GM12874 (cell line): ENCODE measurements around the gene IL33.

Experiments
- CTCF ChIP-seq: IDR thresholded peaks from 2 replicates; pipeline ENCODE4 v1.5.1; 2011; ENCODE audit warnings: low read depth, mild to moderate bottlenecking, control low read depth, low read length, moderate library complexity; ENCODE audit not compliant: insufficient read depth

IL33 gene

GRCh38 chr9:6230037-6230780 lies 14.6 kb downstream of the IL33 start:
- no peak for TF ChIP-seq CTCF

DNA sequence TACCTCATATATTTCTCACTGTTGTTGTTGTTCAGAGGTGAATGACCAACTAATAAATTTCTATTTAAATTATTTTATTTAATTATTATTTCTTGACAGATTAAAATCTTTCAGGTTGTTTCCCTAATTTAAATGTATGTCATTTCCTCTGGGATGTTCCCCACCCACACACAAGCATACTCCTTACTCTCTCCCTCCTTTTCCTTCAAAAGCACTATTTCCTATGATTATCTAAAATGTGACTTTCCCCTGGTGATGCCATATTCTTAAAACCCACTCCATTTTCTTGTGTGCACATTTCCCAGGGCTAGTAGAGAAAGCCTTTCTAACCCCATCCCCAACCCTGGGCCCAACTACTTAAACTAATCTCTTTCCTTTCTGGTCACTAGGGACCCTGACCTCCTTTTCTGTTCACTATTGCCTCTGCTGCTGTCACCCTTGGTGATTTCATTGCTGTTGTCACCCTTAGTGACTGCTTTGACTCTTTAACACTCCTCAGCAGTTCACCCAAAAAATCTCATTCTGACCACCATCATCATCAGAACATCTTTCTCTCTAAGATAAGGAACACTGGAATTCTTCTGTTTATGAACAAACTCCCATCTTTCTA lies 16.8 kb downstream of the IL33 start:
- no peak for TF ChIP-seq CTCF

DNA sequence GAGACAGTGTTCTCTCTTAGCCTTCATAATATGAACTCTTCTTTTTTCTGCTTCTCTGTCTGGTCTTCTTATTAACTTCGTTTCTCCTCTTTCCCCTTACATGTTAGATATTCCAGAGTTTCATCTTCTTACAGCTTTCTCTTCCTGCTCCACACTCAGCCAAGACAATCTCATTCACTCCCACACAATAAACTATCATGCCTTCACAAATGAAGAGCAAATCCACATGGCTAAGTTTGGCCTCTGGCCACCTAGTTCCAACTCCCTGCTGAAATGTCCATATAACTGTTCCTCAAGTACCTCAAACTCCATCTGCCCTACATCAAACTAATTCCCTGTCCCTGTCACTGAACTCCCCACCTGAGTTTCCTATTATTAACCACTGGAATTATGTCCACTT lies 18.4 kb downstream of the IL33 start:
- no peak for TF ChIP-seq CTCF

DNA sequence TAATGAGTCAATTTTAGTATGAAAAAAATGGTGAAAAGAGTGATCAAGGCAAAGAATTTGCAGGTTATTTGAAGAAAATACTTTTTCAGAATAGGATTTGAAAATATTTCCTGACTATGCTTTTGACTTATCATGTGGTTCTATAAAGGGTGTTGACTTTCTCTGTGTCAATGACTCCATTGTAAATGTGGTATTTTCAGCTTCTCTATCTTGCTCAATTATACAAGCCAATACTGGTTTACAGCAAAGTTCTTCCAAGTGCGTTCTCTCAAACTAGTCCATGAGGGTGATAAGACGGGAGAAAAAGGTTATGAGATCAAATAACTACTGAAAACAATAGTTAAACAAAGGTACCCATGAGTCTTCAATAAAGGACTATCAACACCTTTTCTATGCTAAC lies 21.7 kb downstream of the IL33 start:
- TF ChIP-seq CTCF, result no peak

DNA sequence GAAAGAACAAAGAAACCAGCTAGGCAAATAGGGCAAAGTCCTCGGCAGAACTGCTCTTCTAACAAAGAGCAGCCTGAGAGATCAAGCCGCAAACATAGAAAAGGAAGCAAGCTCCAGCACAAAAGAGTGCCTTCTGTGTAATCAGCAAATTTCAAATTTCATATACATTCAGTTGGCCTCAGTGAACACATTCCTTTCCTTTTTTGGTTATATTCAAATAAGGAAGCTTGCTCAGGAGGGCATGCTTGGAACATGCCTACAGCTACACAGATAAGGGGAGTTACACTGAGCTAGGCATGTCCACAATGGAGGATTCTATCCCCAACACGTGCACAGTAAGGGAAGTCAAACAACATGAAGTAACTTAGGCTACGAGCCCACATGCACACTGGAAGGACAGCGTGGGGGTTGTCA lies 23.4 kb downstream of the IL33 start:
- no peak for TF ChIP-seq CTCF

DNA sequence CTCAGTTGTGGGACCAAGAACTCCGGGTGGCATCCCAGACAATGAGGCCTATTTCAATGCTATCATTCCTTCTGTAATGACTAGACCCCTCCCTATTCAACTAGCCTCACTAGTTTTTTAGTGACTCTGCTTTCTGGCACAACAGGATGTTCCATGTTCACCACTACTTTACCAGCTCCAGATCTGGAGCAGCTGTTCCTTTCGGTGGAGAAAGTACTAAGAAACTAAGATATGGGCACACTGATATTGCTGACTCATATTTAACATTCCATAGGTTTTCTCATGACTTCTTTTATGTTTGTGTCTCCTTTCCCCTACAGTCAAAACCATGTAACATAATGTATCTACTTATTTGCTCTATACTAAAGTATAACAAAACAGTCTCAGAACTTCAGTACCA lies 24.1 kb downstream of the IL33 start:
- TF ChIP-seq CTCF, result no peak

- TF ChIP-seq CTCF, result no peak
These were observed 28.1 kb downstream of the IL33 start for GRCh38 chr9:6243746-6244145.
